Measurements from ENCODE around the gene MRPL9.

The MRPL9 gene

DNA sequence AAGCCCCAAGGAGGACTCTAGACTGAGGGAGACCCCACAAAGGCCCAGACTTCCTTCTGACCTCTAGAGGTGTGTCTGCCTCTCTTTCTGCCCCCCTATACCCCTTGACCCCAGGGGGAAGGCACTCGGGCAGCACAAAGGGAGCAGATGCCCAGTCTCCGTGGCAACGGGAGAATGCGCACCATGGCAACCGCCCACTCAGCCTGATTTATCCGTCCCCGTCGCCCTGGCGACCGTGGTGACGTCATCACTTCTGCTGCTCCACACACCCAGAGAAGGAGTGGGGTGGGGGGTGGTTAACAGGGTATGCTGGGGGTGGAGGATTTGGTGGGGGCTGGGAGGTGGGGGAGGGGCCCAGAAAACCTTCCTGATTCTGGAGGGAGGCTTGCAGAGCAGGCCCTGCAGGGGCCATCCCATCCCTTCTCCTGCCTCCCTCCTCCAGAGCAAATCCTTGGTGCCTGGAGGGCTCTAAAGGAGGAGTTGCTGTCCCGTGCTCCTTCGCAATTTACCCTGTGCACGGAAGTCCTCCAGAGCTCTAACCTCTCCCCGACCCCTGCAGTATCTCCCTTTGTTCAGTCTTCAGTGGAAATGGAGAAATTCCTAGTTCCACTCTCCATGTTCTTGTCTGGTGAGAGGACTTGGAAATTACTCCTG is 53.0 kb downstream of the MRPL9 start:
- peak; percentile 42 for DNase-seq
